Vagina (tissue), 2 donors: Measurements from ENCODE around the gene SLC29A1. TPM values are rescaled to one million over a fixed set of nuclear protein-coding genes. Genes with fewer than 3 reads are reported as not detected.

ENCODE experiments used
- DNase-seq, 2 donors: peaks; one replicate each; pipeline ENCODE4 v3.0.0-alpha.2; 2017; ENCODE audit errors: extremely low spot score in 2 of 2
- H3K27ac ChIP-seq: fragments of 200-600 bp; sonication (generic); one replicate; pipeline ENCODE4 v1.5.1; 2019
- H3K27me3 ChIP-seq: fragments of 200-600 bp; sonication (generic); one replicate; pipeline ENCODE4 v1.5.1; 2019
- H3K36me3 ChIP-seq, 2 donors: fragments of 200-600 bp; sonication (generic); one replicate each; pipeline ENCODE4 v1.5.1; 2017 to 2019
- H3K4me1 ChIP-seq: fragments of 200-600 bp; sonication (generic); one replicate; pipeline ENCODE4 v1.5.1; 2019
- H3K4me3 ChIP-seq, 2 donors: fragments of 200-600 bp; sonication (generic); 1 replicate in 1 of 2; 2 replicates in 1 of 2; pipeline ENCODE4 v1.5.1; 2016 to 2019
- H3K9me3 ChIP-seq: fragments of 200-600 bp; sonication (generic); one replicate; pipeline ENCODE4 v1.5.1; 2019
- POLR2A ChIP-seq, 2 donors: fragments of 450-650 bp; IDR thresholded peaks; one replicate each; pipeline ENCODE4 v1.6.1; 2017; ENCODE audit warnings: antibody characterized with exemption in 2 of 2, mild to moderate bottlenecking in 2 of 2, moderate library complexity in 2 of 2
- POLR2AphosphoS5 ChIP-seq, 2 donors: sonication (generic); formaldehyde crosslinking; IDR thresholded peaks; one replicate each; pipeline ENCODE4 v1.9.0; 2017; ENCODE audit warnings: antibody characterized with exemption in 2 of 2, mild to moderate bottlenecking in 2 of 2, low read depth in 1 of 2; ENCODE audit not compliant: insufficient read depth in 1 of 2
- intact Hi-C: fragments of 100-400 bp; cut with DNase I; formaldehyde crosslinking; loops from one replicate; pipeline ENCODE4 v1.15.1; 2023
- total RNA-seq: library from RNA; depleted of rRNA; stranded (reverse); fragments of >200 nt; gene quantifications from one replicate; pipeline ENCODE4 v1.2.3, GENCODE V29; 2016
- TF ChIP-seq, protein P1 (sequence below), 3 experiments: fragments of 450-650 bp in 2 of 3; fragments of 200-600 bp in 1 of 3; sonication (generic) in 1 of 3; IDR thresholded peaks; one replicate each; pipeline ENCODE4 v1.5.1; 2017 to 2019; ENCODE audit warnings: antibody characterized with exemption in 3 of 3, mild to moderate bottlenecking in 2 of 3, moderate library complexity in 2 of 3

SLC29A1 gene
- total RNA-seq, 1 donor from 2014 or later: 51.1 TPM

DNA sequence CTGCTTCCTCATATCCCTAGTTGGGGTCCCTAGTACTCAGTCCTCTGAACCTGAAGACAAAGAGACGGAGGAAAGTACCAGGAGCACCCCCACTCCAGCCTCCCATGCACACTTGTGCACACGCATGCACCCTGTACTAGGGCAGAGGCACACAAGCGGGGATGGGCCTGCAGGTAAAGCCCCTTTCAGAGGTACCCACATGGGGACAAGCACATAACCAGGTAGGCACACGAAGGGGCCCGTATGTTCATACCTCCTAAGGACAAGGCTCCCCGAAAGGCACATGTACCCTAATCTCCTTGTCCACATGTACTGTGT lies 48.0 kb downstream of the SLC29A1 start:
- H3K4me3 ChIP-seq: no peak overlapping the region
- peaks cover 9% of the 10 kb centered on the region for H3K4me1 ChIP-seq
- no peaks in the 10 kb centered on the region for H3K9me3 ChIP-seq
- TF ChIP-seq, protein P1, sequence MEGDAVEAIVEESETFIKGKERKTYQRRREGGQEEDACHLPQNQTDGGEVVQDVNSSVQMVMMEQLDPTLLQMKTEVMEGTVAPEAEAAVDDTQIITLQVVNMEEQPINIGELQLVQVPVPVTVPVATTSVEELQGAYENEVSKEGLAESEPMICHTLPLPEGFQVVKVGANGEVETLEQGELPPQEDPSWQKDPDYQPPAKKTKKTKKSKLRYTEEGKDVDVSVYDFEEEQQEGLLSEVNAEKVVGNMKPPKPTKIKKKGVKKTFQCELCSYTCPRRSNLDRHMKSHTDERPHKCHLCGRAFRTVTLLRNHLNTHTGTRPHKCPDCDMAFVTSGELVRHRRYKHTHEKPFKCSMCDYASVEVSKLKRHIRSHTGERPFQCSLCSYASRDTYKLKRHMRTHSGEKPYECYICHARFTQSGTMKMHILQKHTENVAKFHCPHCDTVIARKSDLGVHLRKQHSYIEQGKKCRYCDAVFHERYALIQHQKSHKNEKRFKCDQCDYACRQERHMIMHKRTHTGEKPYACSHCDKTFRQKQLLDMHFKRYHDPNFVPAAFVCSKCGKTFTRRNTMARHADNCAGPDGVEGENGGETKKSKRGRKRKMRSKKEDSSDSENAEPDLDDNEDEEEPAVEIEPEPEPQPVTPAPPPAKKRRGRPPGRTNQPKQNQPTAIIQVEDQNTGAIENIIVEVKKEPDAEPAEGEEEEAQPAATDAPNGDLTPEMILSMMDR (IDR thresholded peaks at IDR 0.05): no peak
- no peak for TF ChIP-seq POLR2A (IDR thresholded peaks at IDR 0.05)
- TF ChIP-seq POLR2AphosphoS5 (IDR thresholded peaks at IDR 0.05; ENCODE audit: insufficient read depth in 1 of 2, low read depth in 1 of 2): no peak
- no peak overlapping the region for H3K27ac ChIP-seq
- intact Hi-C loops: no loop called here
- H3K27me3 ChIP-seq: peaks cover 8% of the 10 kb centered on the region
- H3K36me3 ChIP-seq: no peaks in the 10 kb centered on the region
- DNase-seq: no peak

- Histone ChIP-seq H3K9me3 (no peaks in the 10 kb centered on the region), H3K4me1 (peaks cover 10% of the 10 kb centered on the region), H3K27ac (no peak overlapping the region), H3K36me3 (no peaks in the 10 kb centered on the region), H3K4me3 (no peak overlapping the region), H3K27me3 (peaks cover 8% of the 10 kb centered on the region)
- TF ChIP-seq POLR2A (IDR thresholded peaks at IDR 0.05) (no peak), POLR2AphosphoS5 (IDR thresholded peaks at IDR 0.05; ENCODE audit: insufficient read depth in 1 of 2, low read depth in 1 of 2) (no peak)
- TF ChIP-seq, protein P1 (IDR thresholded peaks at IDR 0.05): no peak
- intact Hi-C loops: no loop called here
- no peak for DNase-seq
Measured at GRCh38 chr6:44271914-44272313, 48.5 kb downstream of the SLC29A1 start.

GRCh38 chr6:44272529-44272928 lies 49.1 kb downstream of the SLC29A1 start:
- H3K36me3 ChIP-seq: no peaks in the 10 kb centered on the region
- peaks cover 8% of the 10 kb centered on the region for H3K27me3 ChIP-seq
- no peak overlapping the region for H3K27ac ChIP-seq
- DNase-seq: no peak
- H3K4me3 ChIP-seq: no peak overlapping the region
- intact Hi-C loops: no loop called here
- TF ChIP-seq, protein P1 (IDR thresholded peaks at IDR 0.05): no peak
- TF ChIP-seq POLR2A (IDR thresholded peaks at IDR 0.05) (no peak), POLR2AphosphoS5 (IDR thresholded peaks at IDR 0.05; ENCODE audit: insufficient read depth in 1 of 2, low read depth in 1 of 2) (no peak)
- H3K4me1 ChIP-seq: peaks cover 10% of the 10 kb centered on the region
- H3K9me3 ChIP-seq: no peaks in the 10 kb centered on the region

DNA sequence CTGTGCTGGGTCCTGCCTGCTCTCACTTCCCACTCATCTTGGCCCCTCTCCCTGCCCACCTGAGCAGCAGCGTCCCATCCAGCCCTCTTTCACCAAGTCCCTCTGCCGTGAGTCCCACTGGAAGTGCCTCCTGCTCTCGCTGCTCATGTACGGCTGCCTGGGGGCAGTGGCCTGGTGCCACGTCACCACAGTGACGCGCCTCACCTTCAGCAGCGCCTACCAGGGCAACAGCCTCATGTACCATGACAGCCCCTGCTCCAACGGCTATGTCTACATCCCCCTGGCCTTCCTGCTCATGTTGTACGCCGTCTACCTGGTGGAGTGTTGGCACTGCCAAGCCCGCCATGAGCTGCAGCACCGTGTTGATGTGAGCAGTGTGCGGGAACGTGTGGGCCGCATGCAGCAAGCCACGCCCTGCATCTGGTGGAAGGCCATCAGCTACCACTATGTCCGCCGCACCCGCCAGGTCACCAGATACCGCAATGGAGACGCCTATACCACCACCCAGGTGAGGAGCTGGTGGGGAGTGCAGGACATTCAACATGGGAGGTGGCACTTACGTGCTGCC lies 49.7 kb downstream of the SLC29A1 start:
- DNase-seq: no peak
- no peaks in the 10 kb centered on the region for H3K36me3 ChIP-seq
- no peak overlapping the region for H3K27ac ChIP-seq
- intact Hi-C loops: no loop called here
- peaks cover 10% of the 10 kb centered on the region for H3K4me1 ChIP-seq
- peaks cover 8% of the 10 kb centered on the region for H3K27me3 ChIP-seq
- H3K9me3 ChIP-seq: no peaks in the 10 kb centered on the region
- TF ChIP-seq POLR2A (IDR thresholded peaks at IDR 0.05): no peak
- no peak overlapping the region for H3K4me3 ChIP-seq

DNA sequence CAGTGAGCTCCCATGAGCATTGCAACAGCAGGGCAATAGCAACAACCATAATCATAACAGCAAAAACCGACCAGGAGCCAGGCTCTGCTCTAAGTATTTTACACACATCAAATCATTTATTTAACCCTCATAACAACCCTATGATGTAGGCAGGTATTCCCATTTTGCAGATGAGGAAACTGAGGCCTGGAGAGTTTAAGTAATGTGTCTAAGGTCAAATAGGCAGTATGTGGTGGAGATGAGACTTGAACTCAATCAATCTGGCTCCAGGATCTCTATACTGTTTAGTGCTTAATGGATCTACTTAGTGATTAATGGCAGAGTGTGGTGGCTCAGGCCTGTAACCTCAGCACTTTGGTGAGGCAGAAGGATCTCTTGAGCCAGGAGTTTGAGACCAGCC lies 50.2 kb downstream of the SLC29A1 start:
- Histone ChIP-seq H3K27ac (no peak overlapping the region), H3K9me3 (no peaks in the 10 kb centered on the region), H3K27me3 (peaks cover 8% of the 10 kb centered on the region), H3K4me3 (no peak overlapping the region), H3K4me1 (peaks cover 10% of the 10 kb centered on the region), H3K36me3 (no peaks in the 10 kb centered on the region)
- DNase-seq: no peak
- intact Hi-C loops: no loop called here
- TF ChIP-seq POLR2A (IDR thresholded peaks at IDR 0.05) (no peak), POLR2AphosphoS5 (IDR thresholded peaks at IDR 0.05; ENCODE audit: insufficient read depth in 1 of 2, low read depth in 1 of 2) (no peak)
- TF ChIP-seq, protein P1 (IDR thresholded peaks at IDR 0.05): no peak
